ENCODE measurements around the gene ROMO1. TPM values are rescaled to one million over a fixed set of nuclear protein-coding genes. Genes with fewer than 3 reads are reported as not detected.
"Not testable (repeated sequence)": the region's sequence is repeated elsewhere in the genome, so short reads cannot be mapped to it uniquely, and the experiment has no call there.

ROMO1 gene
- total and polyA plus RNA-seq, 4 donors: 71.4 to 209 (median 102) TPM

- H3K27me3 ChIP-seq (ENCODE audit: control insufficient read depth, insufficient read depth, low read length): no peaks in the 10 kb centered on the region
- H3K4me1 ChIP-seq (ENCODE audit: control insufficient read depth, insufficient read depth, low read length): no peaks in the 10 kb centered on the region
- no peak for DNase-seq (ENCODE audit: low read depth in 4 of 6, low spot score in 6 of 6)
- H3K36me3 ChIP-seq (ENCODE audit: control insufficient read depth, insufficient read depth, low read length): peaks cover 40% of the 10 kb centered on the region
- WGBS (ENCODE audit: insufficient coverage): 89% methylated on average over 4 of the region's 4 CpGs
- H3K9me3 ChIP-seq (ENCODE audit: control insufficient read depth, insufficient read depth, low read length): no peaks in the 10 kb centered on the region
- H3K4me3 ChIP-seq (ENCODE audit: low read depth, low read length): no peak overlapping the region
- no peak overlapping the region for H3K27ac ChIP-seq (ENCODE audit: low read depth, low read length)
Measured at GRCh38 chr20:35673884-35674283, 25.3 kb upstream of the ROMO1 start.

GRCh38 chr20:35674921-35675320 is 24.3 kb upstream of the ROMO1 start:
- Histone ChIP-seq H3K27ac (ENCODE audit: low read depth, low read length) (no peak overlapping the region), H3K9me3 (ENCODE audit: control insufficient read depth, insufficient read depth, low read length) (no peaks in the 10 kb centered on the region), H3K27me3 (ENCODE audit: control insufficient read depth, insufficient read depth, low read length) (no peaks in the 10 kb centered on the region), H3K36me3 (ENCODE audit: control insufficient read depth, insufficient read depth, low read length) (peaks cover 36% of the 10 kb centered on the region), H3K4me3 (ENCODE audit: low read depth, low read length) (no peak overlapping the region), H3K4me1 (ENCODE audit: control insufficient read depth, insufficient read depth, low read length) (no peaks in the 10 kb centered on the region)
- no peak for DNase-seq (ENCODE audit: low read depth in 4 of 6, low spot score in 6 of 6)
- WGBS (ENCODE audit: insufficient coverage): no CpG with 5 or more reads among the region's 8 CpGs

- Histone ChIP-seq H3K4me1 (ENCODE audit: control insufficient read depth, insufficient read depth, low read length) (no peaks in the 10 kb centered on the region), H3K4me3 (ENCODE audit: low read depth, low read length) (no peak overlapping the region), H3K9me3 (ENCODE audit: control insufficient read depth, insufficient read depth, low read length) (no peaks in the 10 kb centered on the region), H3K27ac (ENCODE audit: low read depth, low read length) (no peak overlapping the region), H3K36me3 (ENCODE audit: control insufficient read depth, insufficient read depth, low read length) (peaks cover 16% of the 10 kb centered on the region), H3K27me3 (ENCODE audit: control insufficient read depth, insufficient read depth, low read length) (no peaks in the 10 kb centered on the region)
- 92% methylated on average over 2 of the region's 4 CpGs for WGBS (ENCODE audit: insufficient coverage)
- DNase-seq (ENCODE audit: low read depth in 4 of 6, low spot score in 6 of 6): no peak
Measured at GRCh38 chr20:35680452-35681183, 18.6 kb upstream of the ROMO1 start.

- H3K27ac ChIP-seq (ENCODE audit: low read depth, low read length): no peak overlapping the region
- peaks cover 16% of the 10 kb centered on the region for H3K36me3 ChIP-seq (ENCODE audit: control insufficient read depth, insufficient read depth, low read length)
- no peak overlapping the region for H3K4me3 ChIP-seq (ENCODE audit: low read depth, low read length)
- DNase-seq (ENCODE audit: low read depth in 4 of 6, low spot score in 6 of 6): no peak
- no peaks in the 10 kb centered on the region for H3K4me1 ChIP-seq (ENCODE audit: control insufficient read depth, insufficient read depth, low read length)
- 100% methylated on average over 1 of the region's 1 CpG for WGBS (ENCODE audit: insufficient coverage)
- no peaks in the 10 kb centered on the region for H3K9me3 ChIP-seq (ENCODE audit: control insufficient read depth, insufficient read depth, low read length)
- no peaks in the 10 kb centered on the region for H3K27me3 ChIP-seq (ENCODE audit: control insufficient read depth, insufficient read depth, low read length)
Measured at GRCh38 chr20:35681960-35682359, 17.2 kb upstream of the ROMO1 start.

GRCh38 chr20:35685368-35685767 is 13.8 kb upstream of the ROMO1 start:
- H3K9me3 ChIP-seq (ENCODE audit: control insufficient read depth, insufficient read depth, low read length); H3K27me3 ChIP-seq (ENCODE audit: control insufficient read depth, insufficient read depth, low read length); H3K4me1 ChIP-seq (ENCODE audit: control insufficient read depth, insufficient read depth, low read length); H3K27ac ChIP-seq (ENCODE audit: low read depth, low read length); H3K4me3 ChIP-seq (ENCODE audit: low read depth, low read length); DNase-seq (ENCODE audit: low read depth in 4 of 6, low spot score in 6 of 6): not testable (repeated sequence)
- peaks cover 38% of the 10 kb centered on the region for H3K36me3 ChIP-seq (ENCODE audit: control insufficient read depth, insufficient read depth, low read length)
- 97% methylated on average over 4 of the region's 9 CpGs for WGBS (ENCODE audit: insufficient coverage)

GRCh38 chr20:35686872-35687271 is 12.3 kb upstream of the ROMO1 start:
- not testable (repeated sequence) for H3K27ac ChIP-seq (ENCODE audit: low read depth, low read length); DNase-seq (ENCODE audit: low read depth in 4 of 6, low spot score in 6 of 6); H3K27me3 ChIP-seq (ENCODE audit: control insufficient read depth, insufficient read depth, low read length); H3K4me1 ChIP-seq (ENCODE audit: control insufficient read depth, insufficient read depth, low read length); H3K9me3 ChIP-seq (ENCODE audit: control insufficient read depth, insufficient read depth, low read length); H3K4me3 ChIP-seq (ENCODE audit: low read depth, low read length)
- H3K36me3 ChIP-seq (ENCODE audit: control insufficient read depth, insufficient read depth, low read length): peaks cover 39% of the 10 kb centered on the region
- WGBS (ENCODE audit: insufficient coverage): 94% methylated on average over 7 of the region's 11 CpGs

- H3K36me3 ChIP-seq (ENCODE audit: control insufficient read depth, insufficient read depth, low read length): peaks cover 55% of the 10 kb centered on the region
- no peaks in the 10 kb centered on the region for H3K27me3 ChIP-seq (ENCODE audit: control insufficient read depth, insufficient read depth, low read length)
- no peak overlapping the region for H3K27ac ChIP-seq (ENCODE audit: low read depth, low read length)
- WGBS (ENCODE audit: insufficient coverage): no CpG with 5 or more reads among the region's 4 CpGs
- no peaks in the 10 kb centered on the region for H3K4me1 ChIP-seq (ENCODE audit: control insufficient read depth, insufficient read depth, low read length)
- no peak overlapping the region for H3K4me3 ChIP-seq (ENCODE audit: low read depth, low read length)
- H3K9me3 ChIP-seq (ENCODE audit: control insufficient read depth, insufficient read depth, low read length): no peaks in the 10 kb centered on the region
- no peak for DNase-seq (ENCODE audit: low read depth in 4 of 6, low spot score in 6 of 6)
Measured at GRCh38 chr20:35690265-35690664, 8.9 kb upstream of the ROMO1 start.

- peaks cover 40% of the 10 kb centered on the region for H3K36me3 ChIP-seq (ENCODE audit: control insufficient read depth, insufficient read depth, low read length)
- no peaks in the 10 kb centered on the region for H3K27me3 ChIP-seq (ENCODE audit: control insufficient read depth, insufficient read depth, low read length)
- no peak overlapping the region for H3K27ac ChIP-seq (ENCODE audit: low read depth, low read length)
- H3K9me3 ChIP-seq (ENCODE audit: control insufficient read depth, insufficient read depth, low read length): no peaks in the 10 kb centered on the region
- peaks cover 10% of the 10 kb centered on the region for H3K4me1 ChIP-seq (ENCODE audit: control insufficient read depth, insufficient read depth, low read length)
- no peak overlapping the region for H3K4me3 ChIP-seq (ENCODE audit: low read depth, low read length)
- 93% methylated on average over 1 of the region's 2 CpGs for WGBS (ENCODE audit: insufficient coverage)
- no peak for DNase-seq (ENCODE audit: low read depth in 4 of 6, low spot score in 6 of 6)
Measured at GRCh38 chr20:35695245-35695749, 3.9 kb upstream of the ROMO1 start.

- peaks cover 40% of the 10 kb centered on the region for H3K36me3 ChIP-seq (ENCODE audit: control insufficient read depth, insufficient read depth, low read length)
- H3K27ac ChIP-seq (ENCODE audit: low read depth, low read length): no peak overlapping the region
- no CpG with 5 or more reads among the region's 4 CpGs for WGBS (ENCODE audit: insufficient coverage)
- H3K4me3 ChIP-seq (ENCODE audit: low read depth, low read length): no peak overlapping the region
- H3K9me3 ChIP-seq (ENCODE audit: control insufficient read depth, insufficient read depth, low read length): no peaks in the 10 kb centered on the region
- DNase-seq (ENCODE audit: low read depth in 4 of 6, low spot score in 6 of 6): no peak
- H3K4me1 ChIP-seq (ENCODE audit: control insufficient read depth, insufficient read depth, low read length): peaks cover 10% of the 10 kb centered on the region
- no peaks in the 10 kb centered on the region for H3K27me3 ChIP-seq (ENCODE audit: control insufficient read depth, insufficient read depth, low read length)
Measured at GRCh38 chr20:35695978-35696377, 3.2 kb upstream of the ROMO1 start.

- H3K9me3 ChIP-seq (ENCODE audit: control insufficient read depth, insufficient read depth, low read length): no peaks in the 10 kb centered on the region
- no peaks in the 10 kb centered on the region for H3K27me3 ChIP-seq (ENCODE audit: control insufficient read depth, insufficient read depth, low read length)
- H3K27ac ChIP-seq (ENCODE audit: low read depth, low read length): no peak overlapping the region
- 79% methylated on average over 5 of the region's 9 CpGs for WGBS (ENCODE audit: insufficient coverage)
- peaks cover 10% of the 10 kb centered on the region for H3K4me1 ChIP-seq (ENCODE audit: control insufficient read depth, insufficient read depth, low read length)
- H3K4me3 ChIP-seq (ENCODE audit: low read depth, low read length): peak overlapping the region; percentile 76
- H3K36me3 ChIP-seq (ENCODE audit: control insufficient read depth, insufficient read depth, low read length): peaks cover 40% of the 10 kb centered on the region
- DNase-seq (ENCODE audit: low read depth in 4 of 6, low spot score in 6 of 6): no peak
Measured at GRCh38 chr20:35697696-35698297, 1.4 kb upstream of the ROMO1 start.

Data from spinal cord (tissue), 10 donors.